ENCODE results near the gene TSN.
"Not testable (repeated sequence)": the region's sequence is repeated elsewhere in the genome, so short reads cannot be mapped to it uniquely, and the experiment has no call there.

The TSN gene

GRCh38 chr2:121755237-121756111, at the start of gene TSN:
TSS of gene TSN (plus strand) at chr2:121755651. CDS start at chr2:121755780, 129 bp downstream.
- peak; percentile 97 for DNase-seq (ENCODE audit: low read depth)

GRCh38 chr2:121705958-121706357, 49.5 kb upstream of the TSN start:
- DNase-seq (ENCODE audit: low read depth), result no peak

GRCh38 chr2:121707344-121707919, 48.0 kb upstream of the TSN start:
- no peak for DNase-seq (ENCODE audit: low read depth)

GRCh38 chr2:121707920-121708361, 47.5 kb upstream of the TSN start:
- DNase-seq (ENCODE audit: low read depth), result no peak

- DNase-seq (ENCODE audit: low read depth), result no peak
Measured at GRCh38 chr2:121709776-121710469, 45.5 kb upstream of the TSN start.

GRCh38 chr2:121710470-121711170, 44.8 kb upstream of the TSN start:
- DNase-seq (ENCODE audit: low read depth), result no peak

GRCh38 chr2:121711481-121711880, 44.0 kb upstream of the TSN start:
- not testable (repeated sequence) for DNase-seq (ENCODE audit: low read depth)

- DNase-seq (ENCODE audit: low read depth), result no peak
Measured at GRCh38 chr2:121716126-121716525, 39.3 kb upstream of the TSN start.

GRCh38 chr2:121717529-121717928, 37.9 kb upstream of the TSN start:
- no peak for DNase-seq (ENCODE audit: low read depth)

- DNase-seq (ENCODE audit: low read depth), result no peak
Measured at GRCh38 chr2:121721926-121722325, 33.5 kb upstream of the TSN start.

GRCh38 chr2:121722479-121722878, 33.0 kb upstream of the TSN start:
- no peak for DNase-seq (ENCODE audit: low read depth)

GRCh38 chr2:121723316-121723715, 32.1 kb upstream of the TSN start:
- no peak for DNase-seq (ENCODE audit: low read depth)

- DNase-seq (ENCODE audit: low read depth), result no peak
Measured at GRCh38 chr2:121727332-121727731, 28.1 kb upstream of the TSN start.

- no peak for DNase-seq (ENCODE audit: low read depth)
Measured at GRCh38 chr2:121727950-121728349, 27.5 kb upstream of the TSN start.

GRCh38 chr2:121731366-121731765, 24.1 kb upstream of the TSN start:
- no peak for DNase-seq (ENCODE audit: low read depth)

GRCh38 chr2:121734544-121734943, 20.9 kb upstream of the TSN start:
- DNase-seq (ENCODE audit: low read depth), result not testable (repeated sequence)

GRCh38 chr2:121735518-121736074, 19.9 kb upstream of the TSN start:
- no peak for DNase-seq (ENCODE audit: low read depth)

- no peak for DNase-seq (ENCODE audit: low read depth)
Measured at GRCh38 chr2:121736140-121736461, 19.4 kb upstream of the TSN start.

- DNase-seq (ENCODE audit: low read depth), result peak; percentile 100
Measured at GRCh38 chr2:121736462-121737336, 18.8 kb upstream of the TSN start, which contains the start of gene NIFK. TSS of gene NIFK (minus strand) at chr2:121736875. CDS start at chr2:121736850, 25 bp downstream.

- no peak for DNase-seq (ENCODE audit: low read depth)
Measured at GRCh38 chr2:121740973-121741372, 14.5 kb upstream of the TSN start.

- no peak for DNase-seq (ENCODE audit: low read depth)
Measured at GRCh38 chr2:121741450-121741849, 14.0 kb upstream of the TSN start.

Measured in activated T-cell treated with anti-CD3 and anti-CD28 coated beads for 1 hour (primary cell).